NCI-H2171 treated with DMSO at 0.1 percent for 48 hours (cell line): ENCODE results near the gene RAPGEF1.

Source experiments
- DNase-seq: peaks from one replicate; lab custom pipeline; 2025; lab: John Stamatoyannopoulos, UW

Gene RAPGEF1

GRCh38 chr9:131587331-131587730, 152.5 kb downstream of the RAPGEF1 start:
- no peak for DNase-seq

GRCh38 chr9:131585375-131585774, 154.5 kb downstream of the RAPGEF1 start:
- no peak for DNase-seq

- no peak for DNase-seq
Measured at GRCh38 chr9:131584858-131585257, 155.0 kb downstream of the RAPGEF1 start.

- DNase-seq = no peak
Measured at GRCh38 chr9:131583836-131584555, 155.9 kb downstream of the RAPGEF1 start.

- no peak for DNase-seq
Measured at GRCh38 chr9:131583337-131583645, 156.6 kb downstream of the RAPGEF1 start.

- no peak for DNase-seq
Measured at GRCh38 chr9:131582466-131583336, 157.2 kb downstream of the RAPGEF1 start.

- no peak for DNase-seq
Measured at GRCh38 chr9:131582056-131582455, 157.8 kb downstream of the RAPGEF1 start.

GRCh38 chr9:131580358-131580757, 159.5 kb downstream of the RAPGEF1 start:
- no peak for DNase-seq

- DNase-seq = no peak
Measured at GRCh38 chr9:131579789-131580211, 160.1 kb downstream of the RAPGEF1 start.

GRCh38 chr9:131578731-131579504, 161.0 kb downstream of the RAPGEF1 start:
- DNase-seq = no peak

- DNase-seq = peak; percentile 76
Measured at GRCh38 chr9:131578021-131578420, 161.9 kb downstream of the RAPGEF1 start.

GRCh38 chr9:131577005-131578000, 162.6 kb downstream of the RAPGEF1 start:
- no peak for DNase-seq

GRCh38 chr9:131575946-131576853, 163.7 kb downstream of the RAPGEF1 start:
- DNase-seq = no peak

GRCh38 chr9:131574730-131575640, 164.9 kb downstream of the RAPGEF1 start:
- DNase-seq = no peak

GRCh38 chr9:131567910-131568309, 172.0 kb downstream of the RAPGEF1 start:
- DNase-seq = no peak

GRCh38 chr9:131566158-131566557, 173.7 kb downstream of the RAPGEF1 start:
- no peak for DNase-seq

- DNase-seq = no peak
Measured at GRCh38 chr9:131565369-131565768, 174.5 kb downstream of the RAPGEF1 start.

GRCh38 chr9:131562032-131562959, 177.6 kb downstream of the RAPGEF1 start:
- DNase-seq = no peak
